ENCODE measurements around the gene CD38. TPM values are rescaled to one million over a fixed set of nuclear protein-coding genes. Genes with fewer than 3 reads are reported as not detected.

CD38 gene
- polyA plus RNA-seq, 1 donor (not counting 4 experiments of a cell fraction or from before 2014, with no cell fraction given): 0.08 TPM

GRCh38 chr4:15891312-15891711 lies 113.2 kb downstream of the CD38 start:
- peak overlapping the region; percentile 16 for H3K27ac ChIP-seq (ENCODE audit: control insufficient read depth, insufficient read depth, low read length)
- FAIRE-seq (no peak), DNase-seq (ENCODE audit: low read depth, low spot score) (no peak)
- no peaks in the 10 kb centered on the region for H3K79me2 ChIP-seq (ENCODE audit: control insufficient read depth, insufficient read depth, low read length)
- TF ChIP-seq EZH2 (IDR thresholded peaks at IDR 0.05; ENCODE audit: low read length): no peak
- TF ChIP-seq, protein P1, sequence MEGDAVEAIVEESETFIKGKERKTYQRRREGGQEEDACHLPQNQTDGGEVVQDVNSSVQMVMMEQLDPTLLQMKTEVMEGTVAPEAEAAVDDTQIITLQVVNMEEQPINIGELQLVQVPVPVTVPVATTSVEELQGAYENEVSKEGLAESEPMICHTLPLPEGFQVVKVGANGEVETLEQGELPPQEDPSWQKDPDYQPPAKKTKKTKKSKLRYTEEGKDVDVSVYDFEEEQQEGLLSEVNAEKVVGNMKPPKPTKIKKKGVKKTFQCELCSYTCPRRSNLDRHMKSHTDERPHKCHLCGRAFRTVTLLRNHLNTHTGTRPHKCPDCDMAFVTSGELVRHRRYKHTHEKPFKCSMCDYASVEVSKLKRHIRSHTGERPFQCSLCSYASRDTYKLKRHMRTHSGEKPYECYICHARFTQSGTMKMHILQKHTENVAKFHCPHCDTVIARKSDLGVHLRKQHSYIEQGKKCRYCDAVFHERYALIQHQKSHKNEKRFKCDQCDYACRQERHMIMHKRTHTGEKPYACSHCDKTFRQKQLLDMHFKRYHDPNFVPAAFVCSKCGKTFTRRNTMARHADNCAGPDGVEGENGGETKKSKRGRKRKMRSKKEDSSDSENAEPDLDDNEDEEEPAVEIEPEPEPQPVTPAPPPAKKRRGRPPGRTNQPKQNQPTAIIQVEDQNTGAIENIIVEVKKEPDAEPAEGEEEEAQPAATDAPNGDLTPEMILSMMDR (optimal IDR thresholded peaks at IDR 0.05 in 1 of 3, IDR thresholded peaks at IDR 0.05 in 1 of 3, conservative IDR thresholded peaks at IDR 0.05 in 1 of 3; ENCODE audit: extremely low read depth in 1 of 3, insufficient read depth in 2 of 3, low read length in 3 of 3): no peak
- H3K4me2 ChIP-seq (ENCODE audit: control insufficient read depth, extremely low read depth, insufficient read depth, low read depth, low read length): no peak overlapping the region
- no peaks in the 10 kb centered on the region for H4K20me1 ChIP-seq (ENCODE audit: control insufficient read depth, extremely low read depth, insufficient read depth, low read length)
- H2AFZ ChIP-seq (ENCODE audit: control insufficient read depth, low read length): peak overlapping the region; percentile 86
- no peak overlapping the region for H3K4me3 ChIP-seq (ENCODE audit: control insufficient read depth in 2 of 3, extremely low read depth in 1 of 3, insufficient read depth in 2 of 3, low read depth in 1 of 3, low read length in 3 of 3)
- dilution Hi-C loops (cut with MboI; ENCODE audit: extremely low pct_ligation_motif_present, low sequenced_read_pairs): no loop called here
- peaks cover 2% of the 10 kb centered on the region for H3K9me3 ChIP-seq (ENCODE audit: control insufficient read depth, low read depth, low read length)
- no peaks in the 10 kb centered on the region for H3K9me1 ChIP-seq (ENCODE audit: control insufficient read depth, extremely low read depth, insufficient read depth, low read length)
- H3K27me3 ChIP-seq (ENCODE audit: control insufficient read depth, extremely low read depth, insufficient read depth, low read length): no peaks in the 10 kb centered on the region
- no peaks in the 10 kb centered on the region for H3K36me3 ChIP-seq (ENCODE audit: control insufficient read depth in 2 of 2, extremely low read depth in 1 of 2, insufficient read depth in 2 of 2, low read length in 2 of 2)
- no peak overlapping the region for H3K9ac ChIP-seq (ENCODE audit: control insufficient read depth, extremely low read depth, insufficient read depth, low read length)
- peaks cover 43% of the 10 kb centered on the region for H3K4me1 ChIP-seq (ENCODE audit: control insufficient read depth, extremely low read depth, insufficient read depth, low read length)

DNA sequence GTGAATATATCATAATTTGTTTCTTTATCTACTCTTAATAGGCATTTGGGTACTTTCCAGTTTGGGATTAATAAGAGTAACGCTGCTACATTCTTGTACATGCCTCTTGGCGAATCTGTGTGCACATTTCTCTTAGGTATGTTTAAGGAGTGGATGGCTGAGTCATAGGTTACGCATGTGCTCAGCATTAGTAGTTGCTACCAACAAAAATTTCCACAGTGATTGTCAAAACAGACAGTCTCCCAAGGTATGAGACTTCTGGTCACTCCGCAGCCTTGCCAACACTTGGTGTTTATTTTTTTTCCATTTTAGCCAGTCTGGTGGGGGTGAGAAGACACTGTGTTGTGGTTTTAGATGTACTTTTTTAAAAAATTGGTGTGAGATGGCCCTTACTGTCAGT lies 115.8 kb downstream of the CD38 start:
- Histone ChIP-seq H3K9me1 (ENCODE audit: control insufficient read depth, extremely low read depth, insufficient read depth, low read length) (no peaks in the 10 kb centered on the region), H3K36me3 (ENCODE audit: control insufficient read depth in 2 of 2, extremely low read depth in 1 of 2, insufficient read depth in 2 of 2, low read length in 2 of 2) (no peaks in the 10 kb centered on the region), H4K20me1 (ENCODE audit: control insufficient read depth, extremely low read depth, insufficient read depth, low read length) (no peaks in the 10 kb centered on the region), H3K4me2 (ENCODE audit: control insufficient read depth, extremely low read depth, insufficient read depth, low read depth, low read length) (peak overlapping the region; percentile 76), H3K27me3 (ENCODE audit: control insufficient read depth, extremely low read depth, insufficient read depth, low read length) (no peaks in the 10 kb centered on the region), H3K79me2 (ENCODE audit: control insufficient read depth, insufficient read depth, low read length) (no peaks in the 10 kb centered on the region), H3K4me3 (ENCODE audit: control insufficient read depth in 2 of 3, extremely low read depth in 1 of 3, insufficient read depth in 2 of 3, low read depth in 1 of 3, low read length in 3 of 3) (peak overlapping the region in 1 of 3 experiments; percentile 21), H3K9me3 (ENCODE audit: control insufficient read depth, low read depth, low read length) (peaks cover 2% of the 10 kb centered on the region), H2AFZ (ENCODE audit: control insufficient read depth, low read length) (no peak overlapping the region), H3K27ac (ENCODE audit: control insufficient read depth, insufficient read depth, low read length) (peak overlapping the region; percentile 100), H3K4me1 (ENCODE audit: control insufficient read depth, extremely low read depth, insufficient read depth, low read length) (peaks cover 68% of the 10 kb centered on the region), H3K9ac (ENCODE audit: control insufficient read depth, extremely low read depth, insufficient read depth, low read length) (peak overlapping the region; percentile 82)
- DNase-seq (ENCODE audit: low read depth, low spot score) (peak; percentile 96), FAIRE-seq (peak; percentile 96)
- TF ChIP-seq EZH2 (IDR thresholded peaks at IDR 0.05; ENCODE audit: low read length): no peak
- TF ChIP-seq, protein P1 (optimal IDR thresholded peaks at IDR 0.05 in 1 of 3, IDR thresholded peaks at IDR 0.05 in 1 of 3, conservative IDR thresholded peaks at IDR 0.05 in 1 of 3; ENCODE audit: extremely low read depth in 1 of 3, insufficient read depth in 2 of 3, low read length in 3 of 3): no peak
- dilution Hi-C loops (cut with MboI; ENCODE audit: extremely low pct_ligation_motif_present, low sequenced_read_pairs): no loop called here

All from keratinocyte (primary cell).